GM19238 (cell line): ENCODE results near the gene GP9.
"Not testable (repeated sequence)": the region's sequence is repeated elsewhere in the genome, so short reads cannot be mapped to it uniquely, and the experiment has no call there.

Source experiments
- DNase-seq: peaks from one replicate; pipeline ENCODE4 v3.0.0; 2011; ENCODE audit warnings: low spot score; ENCODE audit not compliant: insufficient read length

Gene GP9

GRCh38 chr3:129070086-129070885 is 9.7 kb downstream of the GP9 start:
- no peak for DNase-seq

GRCh38 chr3:129077222-129077621 is 16.6 kb downstream of the GP9 start:
- DNase-seq: no peak

DNA sequence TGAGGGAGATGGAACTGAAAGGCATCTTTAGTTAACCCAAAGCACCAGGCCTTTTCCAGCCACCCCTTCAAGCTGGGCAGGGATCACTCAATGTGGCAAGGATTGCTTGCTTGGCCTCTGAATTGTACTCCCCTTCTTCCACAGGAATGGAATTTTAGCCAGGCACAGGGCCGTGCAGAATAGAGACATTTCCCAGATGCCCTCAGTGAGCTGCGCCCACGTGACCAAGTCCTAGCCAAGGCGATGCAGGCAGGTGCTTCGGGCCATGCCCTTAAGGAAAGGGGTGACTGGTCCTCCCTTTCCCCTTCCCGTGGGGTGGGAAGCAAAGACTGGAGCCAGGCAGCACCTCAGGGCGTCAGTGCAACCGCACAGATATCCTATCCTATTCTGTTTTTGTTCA is 17.9 kb downstream of the GP9 start:
- no peak for DNase-seq

GRCh38 chr3:129081503-129081902 is 20.9 kb downstream of the GP9 start:
- DNase-seq: no peak

GRCh38 chr3:129082026-129082425 is 21.4 kb downstream of the GP9 start:
- DNase-seq: no peak

DNA sequence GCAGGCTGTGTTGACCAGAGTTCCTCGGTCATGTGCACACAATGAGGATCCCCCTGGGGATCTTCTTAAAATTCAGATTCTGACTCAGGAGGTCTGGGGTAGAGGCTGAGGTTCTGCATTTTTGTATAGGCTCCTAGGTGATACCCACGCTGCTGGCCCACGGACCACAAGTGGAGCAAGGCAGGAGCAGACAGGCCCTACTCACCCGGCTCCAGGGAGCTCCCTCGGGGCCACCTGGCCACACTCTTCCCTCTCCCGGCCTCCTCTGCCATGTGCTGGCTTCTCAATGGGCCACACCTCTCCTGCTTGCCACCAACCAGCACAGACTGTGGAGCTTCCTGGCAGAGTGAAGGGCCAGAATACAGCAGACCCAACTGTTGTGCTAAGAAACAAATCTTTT is 23.9 kb downstream of the GP9 start:
- no peak for DNase-seq

DNA sequence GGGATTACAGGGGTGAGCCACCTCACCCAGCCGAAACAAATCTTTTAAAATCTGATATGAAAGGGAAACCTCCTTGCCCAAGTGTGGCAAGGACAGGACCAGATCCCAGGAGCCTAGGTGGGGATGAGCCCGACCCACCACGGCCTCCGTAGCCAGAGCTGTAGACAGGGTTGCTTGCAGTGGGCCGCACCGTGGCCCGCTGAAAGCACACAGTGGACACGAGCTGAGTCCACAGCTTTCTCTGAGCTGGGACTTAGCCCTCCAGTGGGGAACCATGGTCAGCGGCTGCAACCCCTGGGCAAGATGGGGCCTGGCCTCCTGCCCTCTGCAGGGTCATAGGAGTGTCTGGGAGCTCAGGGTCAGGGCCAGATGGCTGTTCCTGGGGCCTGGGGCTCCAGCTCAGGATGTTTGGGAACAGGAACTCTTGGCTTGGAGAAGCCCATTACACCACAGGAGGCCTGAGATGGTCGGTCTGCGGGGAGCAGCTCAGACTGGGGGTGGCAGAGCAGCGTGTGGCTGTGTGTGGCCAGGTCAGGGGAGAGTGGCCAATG is 24.7 kb downstream of the GP9 start:
- DNase-seq: no peak

GRCh38 chr3:129085818-129086217 is 25.2 kb downstream of the GP9 start:
- no peak for DNase-seq

GRCh38 chr3:129087138-129087702 is 26.6 kb downstream of the GP9 start:
- no peak for DNase-seq

DNA sequence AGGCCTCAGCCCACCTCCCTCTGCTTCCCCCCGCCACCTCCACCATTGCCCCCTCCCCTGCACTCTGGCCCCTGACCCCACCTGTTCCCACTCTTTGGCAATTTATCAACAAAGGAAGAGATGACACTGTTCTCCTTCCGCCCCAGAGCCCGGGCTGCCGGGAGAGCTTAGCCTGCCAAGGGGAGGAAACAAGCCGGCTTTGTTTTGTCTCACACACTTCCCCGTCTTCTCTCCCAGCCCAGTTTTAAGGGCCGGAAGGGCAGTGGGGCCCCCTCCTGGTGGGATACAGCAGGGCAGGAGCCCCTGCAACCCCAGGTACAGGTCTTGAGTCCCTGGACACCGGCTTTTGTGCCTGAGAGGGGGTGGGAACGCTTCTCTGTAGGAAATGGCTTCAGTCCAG is 27.3 kb downstream of the GP9 start:
- DNase-seq: not testable (repeated sequence)

GRCh38 chr3:129088312-129088711 is 27.7 kb downstream of the GP9 start:
- DNase-seq: not testable (repeated sequence)

- DNase-seq: no peak
Measured at GRCh38 chr3:129095285-129095684, 34.7 kb downstream of the GP9 start.

GRCh38 chr3:129100274-129100673 is 39.7 kb downstream of the GP9 start:
- DNase-seq: no peak

- DNase-seq: no peak
Measured at GRCh38 chr3:129101370-129102138, 41.0 kb downstream of the GP9 start.

- no peak for DNase-seq
Measured at GRCh38 chr3:129103296-129103695, 42.7 kb downstream of the GP9 start.

- DNase-seq: no peak
Measured at GRCh38 chr3:129104051-129104450, 43.5 kb downstream of the GP9 start.

DNA sequence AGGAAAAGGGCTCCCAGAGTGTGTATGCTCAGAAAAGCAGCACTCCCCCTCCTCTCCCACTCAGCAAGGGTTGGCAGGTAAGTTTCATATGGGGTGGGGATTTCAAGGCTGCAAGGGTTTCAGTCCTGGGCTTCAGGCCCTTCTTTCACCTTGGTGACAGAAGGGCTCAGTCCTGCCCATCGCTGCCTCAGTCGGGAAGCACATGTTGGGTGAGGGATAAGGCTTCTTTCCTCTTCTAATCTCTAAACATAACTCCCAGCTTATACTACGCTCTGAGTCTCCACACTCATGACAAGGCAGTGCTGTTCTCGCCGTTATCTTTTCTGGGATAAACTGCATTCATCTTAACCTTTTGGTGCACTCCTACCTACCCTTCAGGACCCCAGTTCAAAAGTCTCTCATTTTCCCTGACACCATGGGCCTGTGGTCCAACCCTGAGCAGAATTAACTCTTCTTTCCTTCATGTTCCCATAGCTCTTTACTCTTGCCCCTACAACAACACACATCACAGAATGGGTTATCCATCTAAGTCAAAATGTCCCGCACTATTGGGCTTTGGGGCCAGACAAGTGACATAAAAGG is 44.0 kb downstream of the GP9 start:
- DNase-seq: no peak

DNA sequence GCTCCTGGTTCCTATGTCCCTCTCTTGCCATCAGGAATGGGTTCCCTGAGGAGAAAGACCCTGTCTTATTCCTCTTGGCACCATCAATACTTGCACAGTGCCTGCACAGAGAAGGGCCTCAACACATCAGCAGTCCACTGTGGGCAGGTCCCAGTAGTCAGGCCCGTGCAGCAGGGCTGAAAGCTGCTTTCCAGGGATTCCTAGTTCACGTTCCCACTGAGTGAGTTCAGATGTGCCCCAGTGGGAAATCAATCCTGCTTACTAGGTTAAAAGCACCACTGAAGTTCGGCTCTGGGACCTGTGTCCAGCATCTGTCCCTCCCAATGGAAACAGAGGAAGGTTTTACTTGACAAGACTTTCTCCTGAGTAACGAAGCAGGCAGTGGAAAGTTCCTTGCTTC is 45.3 kb downstream of the GP9 start:
- DNase-seq: no peak

DNA sequence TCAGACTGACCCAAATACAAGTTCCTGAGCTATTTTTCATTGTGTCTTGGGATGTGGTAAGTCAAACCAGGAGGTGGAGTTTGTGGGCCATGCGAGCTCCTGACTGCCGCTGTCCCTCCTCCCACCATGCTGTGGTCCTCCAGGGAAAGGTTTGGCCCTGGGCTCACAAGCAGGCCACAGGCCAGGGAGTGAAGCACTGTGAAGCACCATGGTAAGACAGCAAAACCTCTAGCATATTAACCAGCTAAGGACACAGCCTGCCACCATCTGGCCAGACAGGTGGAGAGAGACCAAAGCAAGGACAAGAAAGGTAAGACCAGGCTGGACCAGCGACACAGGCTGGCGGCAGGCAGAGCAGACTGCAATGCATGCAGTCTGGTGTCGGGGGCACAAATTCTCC is 45.7 kb downstream of the GP9 start:
- no peak for DNase-seq

DNA sequence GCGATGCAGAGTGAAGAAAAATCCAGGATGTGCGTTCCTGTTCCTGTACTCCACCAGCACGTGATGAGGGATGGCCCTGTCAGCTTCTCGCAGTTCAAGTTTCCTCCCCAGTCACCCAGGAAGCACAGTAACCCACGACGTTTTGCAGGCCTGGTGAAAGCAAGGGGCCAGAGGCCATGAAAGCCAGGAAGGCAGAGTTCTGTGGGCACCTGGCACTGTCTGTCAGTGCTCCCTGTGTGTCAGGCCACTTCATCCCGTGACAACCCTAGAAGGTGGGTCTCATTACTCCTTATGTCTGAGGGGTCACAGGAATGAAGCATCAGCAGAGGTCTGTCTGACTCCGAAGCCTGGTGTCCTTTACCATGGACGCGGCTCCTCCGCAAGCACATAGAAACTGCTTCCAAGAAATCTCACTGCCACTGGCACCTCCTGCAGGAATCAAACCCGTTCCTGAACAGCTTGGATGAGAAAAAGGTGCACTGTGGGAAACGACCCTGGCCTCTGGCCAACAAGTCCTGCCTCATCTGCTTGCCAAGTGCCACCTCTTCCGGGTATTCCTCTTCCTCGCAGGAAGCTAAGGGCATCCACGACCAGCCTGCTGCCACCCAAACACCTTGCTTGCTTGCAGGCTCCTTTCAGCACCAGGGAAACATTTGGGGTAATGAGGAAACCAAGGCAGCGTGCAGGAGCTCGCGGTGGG is 46.4 kb downstream of the GP9 start:
- no peak for DNase-seq

DNA sequence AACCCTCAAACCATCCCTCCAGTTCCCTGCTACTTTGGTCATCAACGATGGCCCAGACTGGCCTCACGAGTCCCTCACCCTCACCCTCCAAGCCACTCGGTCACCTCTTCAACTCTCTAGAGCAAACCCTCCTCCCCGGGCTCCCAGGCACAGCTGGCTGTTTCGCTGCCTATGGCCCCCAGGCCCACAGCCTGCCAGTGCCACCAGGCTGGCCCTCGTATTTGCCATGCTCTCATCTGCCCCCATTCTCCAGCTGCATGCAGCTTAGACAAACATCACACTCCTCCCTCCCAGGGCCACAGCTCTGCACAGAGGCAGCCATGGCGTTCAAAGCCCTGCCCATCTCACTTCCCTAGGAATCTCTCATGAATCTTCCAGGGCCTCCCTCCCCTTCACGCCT is 47.2 kb downstream of the GP9 start:
- DNase-seq: no peak
